GM19324 (cell line): ENCODE data around the gene TBC1D19.

ENCODE experiments used
- ATAC-seq: cut with Tn5 transposase; IDR thresholded peaks from one replicate; pipeline ENCODE4 v1.9.1; 2021; ENCODE audit warnings: mild to moderate bottlenecking, moderate library complexity; ENCODE audit not compliant: unreplicated experiment, low FRiP score

The TBC1D19 gene

GRCh38 chr4:26765515-26765914 is 181.6 kb downstream of the TBC1D19 start:
- ATAC-seq: no peak

DNA sequence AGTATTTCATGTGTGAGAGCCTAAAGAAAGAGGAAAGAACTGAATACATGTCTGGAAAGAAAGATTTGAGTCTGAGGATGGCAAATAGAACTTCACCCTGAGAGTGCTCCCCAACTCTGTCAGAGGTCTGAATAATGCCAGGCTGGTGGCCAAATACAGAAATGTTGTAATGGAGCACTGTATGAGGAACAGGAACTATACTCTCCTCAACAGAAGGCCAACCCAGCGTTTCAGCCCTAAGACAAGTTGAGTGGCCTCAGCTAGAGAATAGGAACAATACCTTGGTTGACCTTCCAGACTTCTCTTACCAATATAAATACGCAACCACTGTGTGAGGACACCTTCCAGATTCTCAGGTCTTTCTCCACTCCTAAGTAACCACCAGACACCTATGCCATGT is 182.3 kb downstream of the TBC1D19 start:
- no peak for ATAC-seq

GRCh38 chr4:26772096-26772873 is 188.4 kb downstream of the TBC1D19 start:
- no peak for ATAC-seq

GRCh38 chr4:26779224-26779623 is 195.3 kb downstream of the TBC1D19 start:
- no peak for ATAC-seq

DNA sequence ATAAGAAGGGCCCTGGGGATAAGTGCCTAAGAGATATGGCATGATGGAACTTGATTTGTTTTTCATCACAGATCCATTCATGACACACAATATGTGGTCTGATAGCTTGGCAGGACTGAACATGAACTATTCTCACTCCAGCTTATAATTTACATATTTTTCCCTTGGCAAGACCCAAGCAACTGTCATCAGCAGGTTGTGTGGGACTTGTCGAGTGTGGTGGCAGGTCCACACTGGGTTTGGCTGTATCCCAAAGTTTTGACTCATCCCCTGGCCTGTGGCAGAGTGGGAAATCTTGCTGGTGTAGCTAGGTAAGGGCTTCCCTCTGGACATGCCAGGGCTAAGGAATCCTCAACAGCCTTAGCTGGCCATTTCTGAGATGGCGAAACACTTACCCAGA is 195.8 kb downstream of the TBC1D19 start:
- ATAC-seq: no peak

DNA sequence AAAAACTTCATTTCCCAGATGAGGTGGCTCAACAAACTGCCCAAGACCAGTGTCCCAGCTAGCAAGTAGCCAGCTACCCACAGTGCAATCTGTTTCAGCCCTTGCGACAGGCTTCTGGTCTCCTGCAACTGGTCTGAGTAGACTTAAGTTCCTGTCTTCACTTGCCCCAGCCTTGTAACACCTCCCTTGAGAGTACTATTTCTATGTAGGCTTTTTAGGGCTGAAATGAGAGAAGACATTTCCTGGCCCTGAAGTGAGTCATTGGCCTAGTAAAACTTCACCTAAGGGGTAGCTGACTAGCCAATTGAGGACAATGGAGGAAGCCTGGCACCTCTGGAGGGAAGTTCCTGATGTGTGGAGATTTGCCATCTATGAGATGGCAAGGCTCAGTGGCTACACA is 196.7 kb downstream of the TBC1D19 start:
- ATAC-seq: peak; percentile 76

- ATAC-seq: no peak
Observed at GRCh38 chr4:26782168-26782829, 198.4 kb downstream of the TBC1D19 start.

DNA sequence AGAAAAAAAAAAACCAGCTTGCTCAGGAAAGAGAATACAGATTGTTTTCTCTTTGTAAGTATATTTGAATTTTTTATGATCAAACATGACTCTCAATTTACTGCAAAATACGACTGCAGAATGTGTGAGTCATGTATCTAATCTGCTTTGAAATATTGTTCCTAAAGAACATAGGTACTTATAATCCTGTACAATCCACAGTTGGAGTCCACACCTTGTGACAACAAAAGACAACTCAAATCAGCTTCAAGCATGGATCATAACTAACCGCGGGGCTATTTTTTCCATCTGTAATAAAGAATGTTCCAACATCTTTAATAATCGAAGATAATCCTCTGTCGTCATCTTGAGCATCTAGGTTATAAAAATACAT is 198.9 kb downstream of the TBC1D19 start:
- no peak for ATAC-seq

GRCh38 chr4:26784207-26784865 is 200.5 kb downstream of the TBC1D19 start:
- no peak for ATAC-seq

- no peak for ATAC-seq
Observed at GRCh38 chr4:26785312-26785711, 201.4 kb downstream of the TBC1D19 start.

- no peak for ATAC-seq
Observed at GRCh38 chr4:26785810-26786209, 201.9 kb downstream of the TBC1D19 start.

DNA sequence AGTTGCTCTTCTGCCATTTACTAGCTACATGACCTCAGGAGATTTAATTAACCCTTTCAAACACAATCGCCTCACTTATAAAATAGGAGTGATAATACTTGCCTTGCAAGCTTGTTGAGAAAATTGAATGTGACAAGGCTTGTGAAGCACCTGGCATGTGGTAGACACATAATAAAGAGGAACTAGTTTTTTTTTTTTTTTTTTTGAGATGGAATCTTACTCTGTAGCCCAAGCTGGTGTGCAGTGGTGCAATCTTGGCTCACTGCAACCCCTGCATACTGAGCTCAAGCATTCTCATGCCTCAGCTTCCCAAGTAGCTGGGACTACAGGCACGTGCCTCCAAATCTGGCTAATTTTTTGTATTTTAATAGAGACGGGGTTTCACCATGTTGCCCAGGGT is 203.0 kb downstream of the TBC1D19 start:
- no peak for ATAC-seq

- no peak for ATAC-seq
Observed at GRCh38 chr4:26787461-26788340, 203.8 kb downstream of the TBC1D19 start.

GRCh38 chr4:26788341-26788733 is 204.5 kb downstream of the TBC1D19 start:
- ATAC-seq: no peak

GRCh38 chr4:26789208-26789607 is 205.3 kb downstream of the TBC1D19 start:
- no peak for ATAC-seq

GRCh38 chr4:26791346-26791745 is 207.5 kb downstream of the TBC1D19 start:
- ATAC-seq: no peak

- ATAC-seq: no peak
Observed at GRCh38 chr4:26792639-26793038, 208.8 kb downstream of the TBC1D19 start.

GRCh38 chr4:26793735-26794134 is 209.9 kb downstream of the TBC1D19 start:
- ATAC-seq: no peak

DNA sequence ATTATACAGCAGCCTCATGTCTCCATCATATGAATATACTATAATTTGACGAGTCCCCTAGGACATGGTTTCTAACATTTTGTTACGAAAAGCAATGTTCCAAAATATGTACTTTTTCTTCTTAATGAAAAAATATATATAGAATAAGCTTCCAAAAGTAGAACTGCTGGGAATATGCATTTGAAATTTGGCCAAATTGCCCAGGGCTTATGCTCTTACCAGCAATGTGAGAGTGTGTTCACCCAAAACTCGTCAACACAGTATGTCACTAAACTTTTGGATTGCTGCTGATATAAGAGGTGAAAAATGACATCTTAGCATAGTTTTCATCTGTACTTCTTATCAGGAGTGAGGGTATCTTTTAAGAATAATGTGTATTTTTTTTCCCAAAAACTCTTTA is 212.2 kb downstream of the TBC1D19 start:
- ATAC-seq: no peak

DNA sequence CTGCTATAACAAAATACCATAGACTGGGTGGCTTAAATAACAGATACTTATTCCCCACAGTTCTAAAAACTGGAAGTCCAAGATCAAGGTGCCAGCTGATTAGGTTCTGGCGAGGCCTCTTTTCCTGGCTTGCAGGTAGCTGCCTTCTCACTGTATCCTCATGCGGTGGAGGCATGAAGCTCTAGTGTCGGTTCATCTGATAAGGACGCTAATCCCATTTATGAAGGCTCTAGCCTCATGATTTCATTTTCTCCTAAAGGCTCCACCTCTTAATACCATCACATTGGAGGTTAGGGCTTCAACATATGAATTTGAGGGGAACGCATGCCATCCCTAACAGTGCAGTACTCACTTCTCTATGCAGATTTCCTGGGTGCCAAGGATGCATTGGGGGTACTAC is 218.9 kb downstream of the TBC1D19 start:
- no peak for ATAC-seq
